K562 (cell line): ENCODE data around the gene UHRF1. TPM values are rescaled to one million over a fixed set of nuclear protein-coding genes. Genes with fewer than 3 reads are reported as not detected.

Experiments used
- HDAC2 ChIP-seq: fragments of 450-650 bp; IDR thresholded peaks from 2 replicates; pipeline ENCODE4 v1.6.1; 2016; ENCODE audit warnings: mild to moderate bottlenecking
- HNRNPH1 ChIP-seq: fragments of 200-400 bp; formaldehyde crosslinking; optimal IDR thresholded peaks from 2 replicates; pipeline ENCODE3; 2017; ENCODE audit warnings: low read depth, mild to moderate bottlenecking, low read length, moderate library complexity
- KLF13 ChIP-seq: fragments of 450-650 bp; IDR thresholded peaks from 2 replicates; pipeline ENCODE4 v1.6.1; 2016; ENCODE audit warnings: missing genetic modification characterization, low read depth, mild to moderate bottlenecking, missing compliant biosample characterization, moderate library complexity, borderline replicate concordance
- RBM15 ChIP-seq: fragments of 200-400 bp; formaldehyde crosslinking; IDR thresholded peaks from 2 replicates; pipeline ENCODE4 v1.6.1; 2018; ENCODE audit warnings: mild to moderate bottlenecking, low read length, moderate library complexity; ENCODE audit not compliant: insufficient read depth
- SMC3 ChIP-seq: conservative IDR thresholded peaks from 2 replicates; pipeline ENCODE4 v1.6.1; 2011; ENCODE audit warnings: low read depth, low read length, improper control_type of control experiment; ENCODE audit not compliant: insufficient read depth
- YY1 ChIP-seq, 3 experiments: IDR thresholded peaks; 2 replicates each; pipeline ENCODE4 v1.6.1; 2011; ENCODE audit warnings: low read length in 2 of 3, mild to moderate bottlenecking in 2 of 3, moderate library complexity in 2 of 3, borderline replicate concordance in 1 of 3, control low read depth in 1 of 3, low read depth in 1 of 3; ENCODE audit not compliant: insufficient read depth in 3 of 3, insufficient replicate concordance in 2 of 3, control insufficient read depth in 1 of 3, insufficient read length in 1 of 3; ENCODE audit errors: extremely low read depth in 1 of 3
- ZSCAN32 ChIP-seq: fragments of 450-650 bp; formaldehyde crosslinking; IDR thresholded peaks from 2 replicates; pipeline ENCODE4 v1.4.0; 2020; ENCODE audit warnings: mild to moderate bottlenecking, moderate library complexity
- polyA plus RNA-seq, 8 experiments: library from polyadenylated mRNA; depleted of rRNA in 4 of 8; stranded (reverse) in 5 of 8; unstranded in 3 of 8; fragments of >200 nt; fragmentation: Nextera tagmentation in 2 of 8; fragmentation: Illumina TruSeq in 1 of 8; extraction: Ambion mirVana in 2 of 8; extraction: Trizol in 1 of 8; gene quantifications; 2 replicates each; pipeline versions ENCODE4 v1.2.1 to v1.2.3, GENCODE V29; 2011 to 2014; ENCODE audit warnings: inconsistent platforms in 1 of 8, missing spikeins in 1 of 8
- total RNA-seq, 7 experiments: library from RNA; depleted of rRNA in 6 of 7; stranded (reverse); fragments of >200 nt in 6 of 7; fragmentation: Illumina TruSeq in 2 of 7; extraction: Trizol in 2 of 7; gene quantifications; 2 replicates each; pipeline versions ENCODE4 v1.2.1 to v1.2.3, GENCODE V29; 2011 to 2021; ENCODE audit warnings: low replicate concordance in 1 of 7
- TF ChIP-seq, protein P1 (sequence below): sonication (generic); formaldehyde crosslinking; IDR thresholded peaks from 2 replicates; pipeline ENCODE4 v1.8.1; 2023; ENCODE audit warnings: mild to moderate bottlenecking, missing genetic modification reagents

UHRF1 gene
- total and polyA plus RNA-seq, 9 of the 15 experiments (the other 6 are each of a cell fraction or from before 2014, with no cell fraction given) = 6.0 to 101 (median 30.9) TPM

DNA sequence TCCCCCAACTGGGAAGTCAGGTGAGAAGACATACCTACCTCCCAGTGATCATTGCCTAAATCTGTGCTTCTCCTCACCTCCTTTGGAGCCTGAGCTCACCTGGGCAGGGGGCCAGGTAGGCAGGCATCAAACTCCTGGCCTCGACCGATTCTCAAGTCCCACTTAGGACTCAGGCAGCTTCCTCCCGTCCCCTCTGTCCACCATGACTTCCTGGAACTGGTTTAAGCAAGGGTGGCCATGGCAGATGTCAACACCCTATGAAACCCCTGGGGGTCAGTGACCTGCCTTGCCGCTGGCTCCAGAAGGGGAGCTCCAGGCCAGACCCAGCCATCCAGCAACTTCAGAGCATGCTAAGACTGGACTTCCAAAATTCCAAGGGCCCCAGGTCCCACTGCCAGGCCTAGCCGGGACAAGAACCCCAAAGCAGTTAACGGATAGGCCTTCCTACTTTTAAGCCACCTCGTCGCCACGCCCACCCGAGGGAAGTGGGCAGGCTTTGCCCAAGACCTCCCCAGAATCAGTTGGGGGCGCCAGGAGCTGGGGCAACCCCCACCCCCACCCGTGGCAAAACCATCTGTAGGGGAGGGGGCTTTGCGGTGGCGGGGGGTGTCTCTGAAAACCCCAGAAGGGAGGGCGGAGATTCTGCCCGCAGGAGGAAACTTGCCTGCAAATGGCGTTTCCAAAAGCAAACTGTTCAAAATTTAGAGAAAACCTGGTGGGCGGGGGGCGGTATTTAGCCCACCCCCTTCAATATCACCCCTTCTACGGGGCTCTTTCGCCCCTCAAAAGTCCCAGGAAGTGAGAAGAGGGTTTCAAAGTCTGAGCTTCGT is 42.5 kb upstream of the UHRF1 start (continued):
- TF ChIP-seq YY1 (IDR thresholded peaks at IDR 0.05; ENCODE audit: borderline replicate concordance in 1 of 3, control insufficient read depth in 1 of 3, extremely low read depth in 1 of 3, insufficient read depth in 3 of 3, insufficient read length in 1 of 3, insufficient replicate concordance in 2 of 3, low read depth in 1 of 3, low read length in 2 of 3) (peak in 2 of 3 experiments; percentile 48 to 62), HDAC2 (no peak), ZSCAN32 (CRISPR knock-in tag) (no peak), SMC3 (0 out of 2 replicates have a peak, but pooled peaks have one; percentile 4), RBM15 (no peak), KLF13 (tag) (peak; percentile 36; the same call in 1 of the 2 replicates), HNRNPH1 (no peak)
- TF ChIP-seq, protein P1, sequence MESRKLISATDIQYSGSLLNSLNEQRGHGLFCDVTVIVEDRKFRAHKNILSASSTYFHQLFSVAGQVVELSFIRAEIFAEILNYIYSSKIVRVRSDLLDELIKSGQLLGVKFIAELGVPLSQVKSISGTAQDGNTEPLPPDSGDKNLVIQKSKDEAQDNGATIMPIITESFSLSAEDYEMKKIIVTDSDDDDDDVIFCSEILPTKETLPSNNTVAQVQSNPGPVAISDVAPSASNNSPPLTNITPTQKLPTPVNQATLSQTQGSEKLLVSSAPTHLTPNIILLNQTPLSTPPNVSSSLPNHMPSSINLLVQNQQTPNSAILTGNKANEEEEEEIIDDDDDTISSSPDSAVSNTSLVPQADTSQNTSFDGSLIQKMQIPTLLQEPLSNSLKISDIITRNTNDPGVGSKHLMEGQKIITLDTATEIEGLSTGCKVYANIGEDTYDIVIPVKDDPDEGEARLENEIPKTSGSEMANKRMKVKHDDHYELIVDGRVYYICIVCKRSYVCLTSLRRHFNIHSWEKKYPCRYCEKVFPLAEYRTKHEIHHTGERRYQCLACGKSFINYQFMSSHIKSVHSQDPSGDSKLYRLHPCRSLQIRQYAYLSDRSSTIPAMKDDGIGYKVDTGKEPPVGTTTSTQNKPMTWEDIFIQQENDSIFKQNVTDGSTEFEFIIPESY (CRISPR knock-in tag) = no peak
